HepG2 (cell line): ENCODE measurements around the gene PDK1. TPM values are rescaled to one million over a fixed set of nuclear protein-coding genes. Genes with fewer than 3 reads are reported as not detected.

ENCODE experiments used
- AGO2 ChIP-seq: fragments of 200-400 bp; formaldehyde crosslinking; optimal IDR thresholded peaks from 2 replicates; pipeline ENCODE3; 2017; ENCODE audit warnings: mild to moderate bottlenecking, low read depth, low read length, moderate library complexity
- ARNT ChIP-seq: fragments of 450-650 bp; IDR thresholded peaks from 2 replicates; pipeline ENCODE4 v1.6.1; 2017
- ASH2L ChIP-seq: fragments of 300-600, 200-600 bp; sonication (generic); IDR thresholded peaks from 2 replicates; pipeline ENCODE4 v1.7.0; 2017; ENCODE audit warnings: low read depth, mild to moderate bottlenecking, moderate library complexity, mixed read lengths, low read length; ENCODE audit not compliant: insufficient read length
- CBX1 ChIP-seq: IDR thresholded peaks from one replicate; pipeline ENCODE4 v1.6.1; 2016; ENCODE audit warnings: antibody characterized with exemption, low read depth
- GABPA ChIP-seq, 2 experiments: IDR thresholded peaks; 2 replicates each; pipeline ENCODE4 v1.6.1; 2011 to 2016; ENCODE audit warnings: low read depth in 2 of 2, low read length in 1 of 2, missing biosample characterization in 1 of 2, missing genetic modification characterization in 1 of 2
- HCFC1 ChIP-seq: fragments of 150-350 bp; IDR thresholded peaks from 2 replicates; pipeline ENCODE4 v1.6.1; 2014; ENCODE audit warnings: low read depth, low read length
- HINFP ChIP-seq: sonication (generic); formaldehyde crosslinking; IDR thresholded peaks from 2 replicates; pipeline ENCODE4 v1.4.0; 2020; ENCODE audit warnings: low read depth, mild to moderate bottlenecking, missing genetic modification reagents
- HNRNPLL ChIP-seq: fragments of 200-400 bp; formaldehyde crosslinking; IDR thresholded peaks from 2 replicates; pipeline ENCODE4 v1.6.1; 2017; ENCODE audit warnings: mild to moderate bottlenecking, low read depth, low read length; ENCODE audit not compliant: poor library complexity, severe bottlenecking
- JDP2 ChIP-seq: sonication (generic); formaldehyde crosslinking; IDR thresholded peaks from 2 replicates; pipeline ENCODE4 v1.8.1; 2022; ENCODE audit warnings: missing genetic modification reagents, borderline replicate concordance
- KDM2A ChIP-seq: sonication (generic); formaldehyde crosslinking; IDR thresholded peaks from 2 replicates; pipeline ENCODE4 v1.4.0; 2020; ENCODE audit warnings: low read depth, missing genetic modification reagents, borderline replicate concordance
- LCORL ChIP-seq, 2 experiments: fragments of 450-650 bp in 1 of 2; sonication (generic) in 1 of 2; formaldehyde crosslinking in 1 of 2; IDR thresholded peaks; 2 replicates each; pipeline versions ENCODE4 v1.5.0 to v1.6.1; 2017 to 2020; ENCODE audit warnings: antibody characterized with exemption in 1 of 2, missing genetic modification reagents in 1 of 2
- MXD1 ChIP-seq: sonication (generic); formaldehyde crosslinking; IDR thresholded peaks from 2 replicates; pipeline ENCODE4 v1.4.0; 2020; ENCODE audit warnings: mild to moderate bottlenecking, missing genetic modification reagents
- REXO4 ChIP-seq: sonication (generic); formaldehyde crosslinking; IDR thresholded peaks from 2 replicates; pipeline ENCODE4 v1.8.0; 2022; ENCODE audit warnings: missing genetic modification reagents, mild to moderate bottlenecking, borderline replicate concordance
- SMAD1 ChIP-seq: sonication (generic); formaldehyde crosslinking; IDR thresholded peaks from 2 replicates; pipeline ENCODE4 v1.4.0; 2020; ENCODE audit warnings: missing genetic modification reagents, low read depth, mild to moderate bottlenecking, borderline replicate concordance
- SNAPC2 ChIP-seq: sonication (generic); formaldehyde crosslinking; IDR thresholded peaks from 2 replicates; pipeline ENCODE4 v1.8.1; 2022; ENCODE audit warnings: mild to moderate bottlenecking, missing genetic modification reagents
- SPEN ChIP-seq: sonication (generic); formaldehyde crosslinking; IDR thresholded peaks from 2 replicates; pipeline ENCODE4 v1.5.1; 2020; ENCODE audit warnings: low read depth, mild to moderate bottlenecking, missing genetic modification reagents
- TOE1 ChIP-seq: sonication (generic); formaldehyde crosslinking; IDR thresholded peaks from 2 replicates; pipeline ENCODE4 v1.4.0; 2020; ENCODE audit warnings: mild to moderate bottlenecking, missing genetic modification reagents
- ZBTB14 ChIP-seq: sonication (generic); formaldehyde crosslinking; IDR thresholded peaks from 2 replicates; pipeline ENCODE4 v1.4.0; 2020; ENCODE audit warnings: missing genetic modification reagents
- ZMYM2 ChIP-seq: sonication (generic); formaldehyde crosslinking; IDR thresholded peaks from 2 replicates; pipeline ENCODE4 v1.8.0; 2022; ENCODE audit warnings: mild to moderate bottlenecking, missing genetic modification reagents
- ZNF10 ChIP-seq: sonication (generic); formaldehyde crosslinking; IDR thresholded peaks from 2 replicates; pipeline ENCODE4 v1.4.0; 2020; ENCODE audit warnings: mild to moderate bottlenecking, low read depth, missing genetic modification reagents, borderline replicate concordance
- ZNF614 ChIP-seq: IDR thresholded peaks from 2 replicates; pipeline ENCODE4 v1.6.1; 2018; ENCODE audit warnings: missing biosample characterization, missing genetic modification reagents, inconsistent platforms, borderline replicate concordance
- ZNF639 ChIP-seq: conservative IDR thresholded peaks from 2 replicates; pipeline ENCODE4 v1.6.1; 2018; ENCODE audit warnings: missing genetic modification reagents
- ZNF660 ChIP-seq: sonication (generic); formaldehyde crosslinking; IDR thresholded peaks from 2 replicates; pipeline ENCODE4 v1.5.1; 2020; ENCODE audit warnings: mild to moderate bottlenecking, low read depth, missing genetic modification reagents, borderline replicate concordance
- ZNF749 ChIP-seq: sonication (generic); formaldehyde crosslinking; IDR thresholded peaks from 2 replicates; pipeline ENCODE4 v1.8.0; 2022; ENCODE audit warnings: mild to moderate bottlenecking, missing genetic modification reagents, moderate library complexity, borderline replicate concordance
- ZSCAN25 ChIP-seq: sonication (generic); formaldehyde crosslinking; IDR thresholded peaks from 2 replicates; pipeline ENCODE4 v1.8.0; 2022; ENCODE audit warnings: mild to moderate bottlenecking, missing genetic modification reagents
- polyA plus RNA-seq, 8 experiments: library from polyadenylated mRNA; depleted of rRNA in 3 of 8; stranded (reverse) in 7 of 8; unstranded in 1 of 8; fragments of >200 nt; fragmentation: Illumina TruSeq in 4 of 8; extraction: Trizol in 4 of 8; gene quantifications; 2 replicates each; pipeline versions ENCODE4 v1.2.1 to v1.2.3, GENCODE V29; 2011 to 2016; ENCODE audit warnings: low read depth in 4 of 8, missing spikeins in 1 of 8, mixed read lengths in 1 of 8; ENCODE audit not compliant: insufficient read depth in 1 of 8
- total RNA-seq, 5 experiments: library from RNA; depleted of rRNA; stranded (reverse); fragments of >200 nt; fragmentation: Illumina TruSeq; extraction: Trizol; gene quantifications; 2 replicates each; pipeline ENCODE4 v1.2.3, GENCODE V29; 2016; ENCODE audit warnings: low read depth in 1 of 5

PDK1 gene
- total and polyA plus RNA-seq, 2 of the 13 experiments (the other 11 are each of a cell fraction or from before 2014, with no cell fraction given) = 11.9 to 96.9 TPM

- TF ChIP-seq MXD1 (CRISPR knock-in tag) (peak; percentile 68), CBX1 (peak; percentile 60), ZSCAN25 (CRISPR knock-in tag) (peak; percentile 40; the same call in 1 of the 2 replicates), ZNF749 (CRISPR knock-in tag) (peak; percentile 90; the same call in 1 of the 2 replicates), ZNF639 (CRISPR knock-in tag) (peak; percentile 69), SMAD1 (CRISPR knock-in tag) (peak; percentile 34; the same call in 1 of the 2 replicates), ZMYM2 (CRISPR knock-in tag) (peak; percentile 85; the same call in 1 of the 2 replicates), ASH2L (peak; percentile 91), TOE1 (CRISPR knock-in tag) (peak; percentile 27; the same call in 1 of the 2 replicates), JDP2 (CRISPR knock-in tag) (peak; percentile 13; the same call in 1 of the 2 replicates), REXO4 (CRISPR knock-in tag) (no peak), ZNF614 (peak; percentile 86), KDM2A (CRISPR knock-in tag) (peak; percentile 94), SNAPC2 (CRISPR knock-in tag) (peak; percentile 97), ARNT (no peak), HCFC1 (0 out of 2 replicates have a peak, but pooled peaks have one; percentile 20), ZNF10 (CRISPR knock-in tag) (no peak), ZNF660 (CRISPR knock-in tag) (0 out of 2 replicates have a peak, but pooled peaks have one; percentile 53), AGO2 (peak; percentile 55), LCORL (IDR thresholded peaks at IDR 0.05) (no peak), LCORL (CRISPR knock-in tag; IDR thresholded peaks at IDR 0.05) (peak; percentile 72; the same call in 1 of the 2 replicates), ZBTB14 (peak; percentile 74), HINFP (peak; percentile 87), HNRNPLL (peak; percentile 93), GABPA (IDR thresholded peaks at IDR 0.05; ENCODE audit: low read depth, low read length) (no peak), GABPA (CRISPR knock-in tag; IDR thresholded peaks at IDR 0.05; ENCODE audit: low read depth) (no peak; the same call in 1 of the 2 replicates), SPEN (peak; percentile 70)
Measured at GRCh38 chr2:172555522-172556283, at the start of gene PDK1 (continued).
